ENCODE measurements around the gene P2RX5. TPM values are rescaled to one million over a fixed set of nuclear protein-coding genes. Genes with fewer than 3 reads are reported as not detected.

Gene P2RX5
- total RNA-seq, 1 experiment from 2014 or later: 14.9 TPM

GRCh38 chr17:3723188-3723555, 27.2 kb upstream of the P2RX5 start:
- Histone ChIP-seq H3K36me3 (ENCODE audit: control insufficient read depth, insufficient read depth, low read length) (peaks cover 11% of the 10 kb centered on the region), H3K9me3 (ENCODE audit: control insufficient read depth, insufficient read depth, low read depth, low read length) (no peaks in the 10 kb centered on the region), H3K27me3 (ENCODE audit: control insufficient read depth, insufficient read depth, low read length) (no peaks in the 10 kb centered on the region), H3K27ac (ENCODE audit: low read length) (peak overlapping the region; percentile 90), H3K4me1 (ENCODE audit: control insufficient read depth, insufficient read depth, low read length) (peaks cover 13% of the 10 kb centered on the region), H3K4me3 (ENCODE audit: low read depth in 2 of 2, low read length in 2 of 2) (peak overlapping the region; percentile 90 to 96)
- DNase-seq (ENCODE audit: low read depth, low spot score): no peak
- ChIA-PET CTCF (interaction anchor here (1.2 to 1.6 kb wide), 2 partner anchors 11 to 15 kb away, joined by 6 read pairs; no protein-coding TSS in a partner anchor), POLR2A (no interaction called here)
- in situ Hi-C loops (cut with HindIII; ENCODE audit: low pct_unique_long_range_greater_than_20kb, low sequenced_read_pairs) (no loop called here), intact Hi-C loops (cut with micrococcal nuclease; ENCODE audit: unreplicated experiment) (no loop called here)
- TF ChIP-seq CTCF (IDR thresholded peaks at IDR 0.05) (no peak), POLR2AphosphoS5 (IDR thresholded peaks at IDR 0.05; ENCODE audit: low read depth, low read length) (no peak), TCF7L2 (IDR thresholded peaks at IDR 0.05; ENCODE audit: low read depth, low read length) (no peak), SIN3A (IDR thresholded peaks at IDR 0.05; ENCODE audit: borderline replicate concordance, insufficient read depth, low read depth, low read length) (no peak)
- TSS peak; percentile 89 for BruUV-seq (replicated peaks)
- no peak for ATAC-seq

GRCh38 chr17:3722716-3723115, 26.8 kb upstream of the P2RX5 start:
- CTCF ChIA-PET: interaction anchor here (1.6 kb wide), 1 partner anchor 11 kb away, joined by 6 read pairs; no protein-coding TSS in a partner anchor
- DNase-seq (ENCODE audit: low read depth, low spot score) (no peak), ATAC-seq (no peak)
- H3K9me3 ChIP-seq (ENCODE audit: control insufficient read depth, insufficient read depth, low read depth, low read length): no peaks in the 10 kb centered on the region
- no peaks in the 10 kb centered on the region for H3K27me3 ChIP-seq (ENCODE audit: control insufficient read depth, insufficient read depth, low read length)
- peaks cover 13% of the 10 kb centered on the region for H3K4me1 ChIP-seq (ENCODE audit: control insufficient read depth, insufficient read depth, low read length)
- intact Hi-C loops (cut with micrococcal nuclease; ENCODE audit: unreplicated experiment): no loop called here
- in situ Hi-C loops (cut with HindIII; ENCODE audit: low pct_unique_long_range_greater_than_20kb, low sequenced_read_pairs): no loop called here
- BruUV-seq (replicated peaks): no TSS peak
- POLR2A ChIA-PET: no interaction called here
- H3K36me3 ChIP-seq (ENCODE audit: control insufficient read depth, insufficient read depth, low read length): peaks cover 11% of the 10 kb centered on the region
- peak overlapping the region; percentile 90 to 96 for H3K4me3 ChIP-seq (ENCODE audit: low read depth in 2 of 2, low read length in 2 of 2)
- TF ChIP-seq CTCF (IDR thresholded peaks at IDR 0.05): no peak
- TF ChIP-seq TCF7L2 (IDR thresholded peaks at IDR 0.05; ENCODE audit: low read depth, low read length): no peak
- no peak for TF ChIP-seq POLR2AphosphoS5 (IDR thresholded peaks at IDR 0.05; ENCODE audit: low read depth, low read length)
- no peak for TF ChIP-seq SIN3A (IDR thresholded peaks at IDR 0.05; ENCODE audit: borderline replicate concordance, insufficient read depth, low read depth, low read length)
- no peak for TF ChIP-seq REST (IDR thresholded peaks at IDR 0.05; ENCODE audit: insufficient read depth in 1 of 2, low read depth in 2 of 2, low read length in 1 of 2)
- H3K27ac ChIP-seq (ENCODE audit: low read length): peak overlapping the region; percentile 90

All from Panc1 (cell line).